Trophoblast cell (in vitro differentiated cells and primary cell): ENCODE results near the gene MORN1.

ENCODE experiments used
- DNase-seq, 2 donors: peaks; one replicate each; pipeline ENCODE4 v3.0.0-alpha.2; 2016
- H2AFZ ChIP-seq: 2 replicates; pipeline ENCODE4 v1.6.1; 2013; ENCODE audit warnings: low read length, moderate library complexity, mild to moderate bottlenecking; ENCODE audit not compliant: insufficient read depth, poor library complexity
- H2AK5ac ChIP-seq: 2 replicates; pipeline ENCODE4 v1.6.1; 2013; ENCODE audit warnings: mild to moderate bottlenecking, low read length
- H2BK120ac ChIP-seq: 2 replicates; pipeline ENCODE4 v1.6.1; 2013; ENCODE audit warnings: low read length, mild to moderate bottlenecking, moderate library complexity; ENCODE audit not compliant: insufficient read depth, poor library complexity
- H2BK12ac ChIP-seq: 2 replicates; pipeline ENCODE4 v1.6.1; 2013; ENCODE audit warnings: mild to moderate bottlenecking, low read length, moderate library complexity
- H2BK5ac ChIP-seq: 2 replicates; pipeline ENCODE4 v1.6.1; 2013; ENCODE audit warnings: low read length, low read depth, moderate library complexity, mild to moderate bottlenecking; ENCODE audit not compliant: poor library complexity
- H3K14ac ChIP-seq: 2 replicates; pipeline ENCODE4 v1.6.1; 2013; ENCODE audit warnings: mild to moderate bottlenecking, low read length
- H3K18ac ChIP-seq: 2 replicates; pipeline ENCODE4 v1.6.1; 2013; ENCODE audit warnings: mild to moderate bottlenecking, low read length
- H3K23ac ChIP-seq: 2 replicates; pipeline ENCODE4 v1.6.1; 2013; ENCODE audit warnings: low read length
- H3K27ac ChIP-seq: 2 replicates; pipeline ENCODE4 v1.5.1; 2013; ENCODE audit warnings: low read depth, mild to moderate bottlenecking, inconsistent platforms, low read length, moderate library complexity
- H3K27me3 ChIP-seq: 2 replicates; pipeline ENCODE4 v1.6.1; 2013; ENCODE audit warnings: inconsistent platforms, mild to moderate bottlenecking, low read length, moderate library complexity; ENCODE audit not compliant: insufficient read depth
- H3K36me3 ChIP-seq, 2 experiments: 1 replicate in 1 of 2; 2 replicates in 1 of 2; pipeline ENCODE4 v1.6.1; 2013; ENCODE audit warnings: low read length in 2 of 2, mild to moderate bottlenecking in 2 of 2, moderate library complexity in 1 of 2; ENCODE audit not compliant: insufficient read depth in 2 of 2, control insufficient read depth in 1 of 2
- H3K4ac ChIP-seq: 2 replicates; pipeline ENCODE4 v1.6.1; 2013; ENCODE audit warnings: low read depth, mild to moderate bottlenecking, low read length, moderate library complexity
- H3K4me1 ChIP-seq, 2 experiments: 1 replicate in 1 of 2; 2 replicates in 1 of 2; pipeline ENCODE4 v1.6.1; 2013; ENCODE audit warnings: low read length in 2 of 2, mild to moderate bottlenecking in 2 of 2, moderate library complexity in 1 of 2; ENCODE audit not compliant: insufficient read depth in 2 of 2, control insufficient read depth in 1 of 2
- H3K4me2 ChIP-seq: 2 replicates; pipeline ENCODE4 v1.6.1; 2013; ENCODE audit warnings: inconsistent platforms, mild to moderate bottlenecking, low read length, moderate library complexity
- H3K4me3 ChIP-seq: 2 replicates; pipeline ENCODE4 v1.5.1; 2013; ENCODE audit warnings: mild to moderate bottlenecking, low read depth, low read length, inconsistent platforms
- H3K79me1 ChIP-seq: one replicate; pipeline ENCODE4 v1.6.1; 2013; ENCODE audit warnings: low read length
- H3K79me2 ChIP-seq: 2 replicates; pipeline ENCODE4 v1.6.1; 2013; ENCODE audit warnings: low read length, mild to moderate bottlenecking; ENCODE audit not compliant: control insufficient read depth, insufficient read depth, poor library complexity
- H3K9ac ChIP-seq: 2 replicates; pipeline ENCODE4 v1.6.1; 2013; ENCODE audit warnings: mild to moderate bottlenecking, low read length
- H3K9me3 ChIP-seq: 2 replicates; pipeline ENCODE4 v1.6.1; 2013; ENCODE audit warnings: low read depth, mild to moderate bottlenecking, control low read depth, inconsistent platforms, low read length; ENCODE audit not compliant: insufficient read depth
- H4K12ac ChIP-seq: 2 replicates; pipeline ENCODE4 v1.6.1; 2013; ENCODE audit warnings: low read depth, mild to moderate bottlenecking, low read length, moderate library complexity
- H4K8ac ChIP-seq: 2 replicates; pipeline ENCODE4 v1.6.1; 2013; ENCODE audit warnings: low read depth, mild to moderate bottlenecking, low read length, moderate library complexity
- H4K91ac ChIP-seq: one replicate; pipeline ENCODE4 v1.6.1; 2013; ENCODE audit warnings: low read depth, mild to moderate bottlenecking, low read length, moderate library complexity
- WGBS: extraction: QIAGEN DNeasy Blood & Tissue Kit; methylation state at CpG from one replicate; pipeline ENCODE4 v1.1.7; 2013; ENCODE audit warnings: missing lambda C conversion rate; ENCODE audit not compliant: insufficient read length, insufficient coverage; ENCODE audit errors: extremely low coverage; 5-methylcytosine and 5-hydroxymethylcytosine counted together

MORN1 gene

DNA sequence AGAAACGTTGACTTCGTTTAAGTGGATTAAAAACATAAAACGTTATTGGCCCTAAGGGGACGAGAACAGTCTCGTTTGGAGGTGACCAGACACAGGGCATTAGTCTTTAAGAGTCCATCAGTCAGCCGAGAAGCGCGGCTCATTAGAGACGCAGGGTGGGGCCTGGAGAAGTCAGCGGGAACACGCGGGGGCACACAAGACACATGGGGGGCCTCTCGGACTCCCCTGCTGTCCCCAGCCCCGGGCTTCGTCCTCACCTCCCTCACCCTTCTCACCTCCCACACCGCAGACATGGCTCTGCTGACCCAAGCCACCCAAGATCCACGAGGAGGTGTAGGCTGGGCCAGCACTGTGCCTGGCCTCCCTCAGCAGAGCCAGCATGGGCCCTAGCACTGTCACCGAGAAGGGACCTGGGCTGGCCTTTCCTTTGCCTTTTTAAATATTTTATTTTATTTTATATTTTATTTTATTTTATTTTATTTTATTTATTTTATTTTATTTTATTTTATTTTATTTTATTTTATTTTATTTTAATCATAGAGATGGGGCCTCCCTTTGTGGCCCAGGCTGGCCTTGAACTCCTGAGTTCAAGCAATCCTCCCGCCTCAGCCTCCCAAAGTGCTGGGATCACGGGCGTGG lies 48.9 kb downstream of the MORN1 start:
- no peak overlapping the region for H4K12ac ChIP-seq
- no peaks in the 10 kb centered on the region for H3K79me2 ChIP-seq
- no peak overlapping the region for H4K91ac ChIP-seq
- DNase-seq = no peak
- peaks cover 5% of the 10 kb centered on the region for H3K9me3 ChIP-seq
- H3K36me3 ChIP-seq = no peaks in the 10 kb centered on the region
- no peak overlapping the region for H2BK120ac ChIP-seq
- H3K23ac ChIP-seq = no peak overlapping the region
- H3K14ac ChIP-seq = no peak overlapping the region
- H2AFZ ChIP-seq = no peak overlapping the region
- H3K4ac ChIP-seq = no peak overlapping the region
- no peak overlapping the region for H2BK5ac ChIP-seq
- no peaks in the 10 kb centered on the region for H3K4me1 ChIP-seq
- H3K9ac ChIP-seq = no peak overlapping the region
- WGBS = no CpG with 5 or more reads among the region's 21 CpGs
- no peak overlapping the region for H3K18ac ChIP-seq
- H2AK5ac ChIP-seq = no peak overlapping the region
- no peak overlapping the region for H2BK12ac ChIP-seq
- no peak overlapping the region for H3K4me3 ChIP-seq
- no peak overlapping the region for H3K4me2 ChIP-seq
- H3K79me1 ChIP-seq = no peaks in the 10 kb centered on the region
- H3K27me3 ChIP-seq = no peaks in the 10 kb centered on the region
- H4K8ac ChIP-seq = no peak overlapping the region
- no peak overlapping the region for H3K27ac ChIP-seq

DNA sequence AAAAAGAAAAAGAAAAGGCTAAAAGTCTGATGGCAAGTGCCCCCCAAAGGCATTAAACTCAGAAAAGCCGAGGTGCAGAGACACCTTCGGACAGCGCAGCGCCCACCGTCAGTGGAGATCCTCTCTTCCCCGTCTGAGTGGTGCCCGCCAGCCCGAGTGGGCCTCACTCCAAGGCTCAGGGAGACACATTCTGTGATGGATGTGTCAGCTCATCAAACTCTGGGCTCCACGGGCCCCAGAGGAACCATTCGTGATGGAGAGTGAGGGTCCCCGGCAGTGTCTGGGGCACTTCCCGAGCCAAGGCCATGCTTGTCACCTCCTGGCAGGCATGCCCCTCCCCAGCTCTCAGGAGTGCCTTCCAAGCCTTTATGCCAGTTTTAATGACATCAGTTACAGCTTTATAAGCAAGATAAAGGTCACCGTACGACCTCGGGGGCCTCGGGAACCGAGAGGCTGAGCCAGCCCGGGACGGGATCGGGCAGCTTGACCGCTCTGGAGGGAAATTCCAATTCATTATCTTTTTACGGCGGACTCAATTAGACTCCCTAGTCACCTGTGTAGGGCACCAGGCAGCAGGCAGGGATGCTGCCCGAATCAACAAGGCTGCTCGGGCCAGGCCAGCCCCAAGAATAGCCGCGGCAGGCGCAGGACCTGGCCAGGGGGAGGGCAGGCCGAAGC lies 49.5 kb downstream of the MORN1 start:
- H2BK120ac ChIP-seq = no peak overlapping the region

DNA sequence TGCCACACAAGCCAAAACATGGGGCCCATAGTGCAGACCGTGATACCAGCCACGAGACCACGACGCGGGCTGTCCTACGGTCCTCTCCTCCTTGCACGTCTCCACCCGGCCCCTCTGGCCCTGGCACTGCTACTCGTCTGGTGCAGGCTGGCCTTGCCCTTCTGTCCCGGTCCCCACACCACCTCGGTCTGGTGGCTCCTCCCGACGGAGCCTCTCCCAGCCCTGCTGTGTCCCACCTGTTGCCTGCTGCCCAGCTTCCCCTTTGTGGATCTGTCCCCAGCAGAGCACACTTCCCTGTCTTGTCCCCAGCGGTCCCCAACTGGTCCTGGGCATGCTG lies 50.5 kb downstream of the MORN1 start:
- no peaks in the 10 kb centered on the region for H3K36me3 ChIP-seq
- no peak overlapping the region for H3K9ac ChIP-seq
- no peak overlapping the region for H2BK12ac ChIP-seq
- DNase-seq = no peak
- H3K14ac ChIP-seq = no peak overlapping the region
- H2BK120ac ChIP-seq = no peak overlapping the region
- no peak overlapping the region for H4K91ac ChIP-seq
- no peak overlapping the region for H2AK5ac ChIP-seq
- no peak overlapping the region for H2BK5ac ChIP-seq
- no peak overlapping the region for H2AFZ ChIP-seq
- no peak overlapping the region for H3K4me2 ChIP-seq
- no peak overlapping the region for H3K23ac ChIP-seq
- no peak overlapping the region for H3K18ac ChIP-seq
- no peaks in the 10 kb centered on the region for H3K79me1 ChIP-seq
- no peak overlapping the region for H4K12ac ChIP-seq
- no peak overlapping the region for H3K4ac ChIP-seq
- no peaks in the 10 kb centered on the region for H3K27me3 ChIP-seq
- H3K4me1 ChIP-seq = no peaks in the 10 kb centered on the region
- no peaks in the 10 kb centered on the region for H3K79me2 ChIP-seq
- no peak overlapping the region for H4K8ac ChIP-seq
- no peak overlapping the region for H3K4me3 ChIP-seq
- WGBS = no CpG with 5 or more reads among the region's 14 CpGs
- H3K27ac ChIP-seq = no peak overlapping the region
- H3K9me3 ChIP-seq = peaks cover 5% of the 10 kb centered on the region

More for the DNA sequence above, 49.5 kb downstream of the MORN1 start:
- no peak overlapping the region for H4K8ac ChIP-seq
- H3K14ac ChIP-seq = no peak overlapping the region
- no peaks in the 10 kb centered on the region for H3K79me2 ChIP-seq
- H3K4me1 ChIP-seq = no peaks in the 10 kb centered on the region
- H3K27ac ChIP-seq = no peak overlapping the region
- H3K9ac ChIP-seq = no peak overlapping the region
- no peak overlapping the region for H4K91ac ChIP-seq
- H3K79me1 ChIP-seq = no peaks in the 10 kb centered on the region
- H3K23ac ChIP-seq = no peak overlapping the region
- H3K18ac ChIP-seq = no peak overlapping the region
- DNase-seq = no peak
- H2AK5ac ChIP-seq = no peak overlapping the region
- H3K36me3 ChIP-seq = no peaks in the 10 kb centered on the region
- H4K12ac ChIP-seq = no peak overlapping the region
- H3K4me2 ChIP-seq = no peak overlapping the region
- H2BK5ac ChIP-seq = no peak overlapping the region
- H2BK12ac ChIP-seq = no peak overlapping the region
- H3K4ac ChIP-seq = no peak overlapping the region
- WGBS = no CpG with 5 or more reads among the region's 29 CpGs
- H3K9me3 ChIP-seq = peaks cover 5% of the 10 kb centered on the region
- H3K4me3 ChIP-seq = no peak overlapping the region
- H3K27me3 ChIP-seq = no peaks in the 10 kb centered on the region
- no peak overlapping the region for H2AFZ ChIP-seq

DNA sequence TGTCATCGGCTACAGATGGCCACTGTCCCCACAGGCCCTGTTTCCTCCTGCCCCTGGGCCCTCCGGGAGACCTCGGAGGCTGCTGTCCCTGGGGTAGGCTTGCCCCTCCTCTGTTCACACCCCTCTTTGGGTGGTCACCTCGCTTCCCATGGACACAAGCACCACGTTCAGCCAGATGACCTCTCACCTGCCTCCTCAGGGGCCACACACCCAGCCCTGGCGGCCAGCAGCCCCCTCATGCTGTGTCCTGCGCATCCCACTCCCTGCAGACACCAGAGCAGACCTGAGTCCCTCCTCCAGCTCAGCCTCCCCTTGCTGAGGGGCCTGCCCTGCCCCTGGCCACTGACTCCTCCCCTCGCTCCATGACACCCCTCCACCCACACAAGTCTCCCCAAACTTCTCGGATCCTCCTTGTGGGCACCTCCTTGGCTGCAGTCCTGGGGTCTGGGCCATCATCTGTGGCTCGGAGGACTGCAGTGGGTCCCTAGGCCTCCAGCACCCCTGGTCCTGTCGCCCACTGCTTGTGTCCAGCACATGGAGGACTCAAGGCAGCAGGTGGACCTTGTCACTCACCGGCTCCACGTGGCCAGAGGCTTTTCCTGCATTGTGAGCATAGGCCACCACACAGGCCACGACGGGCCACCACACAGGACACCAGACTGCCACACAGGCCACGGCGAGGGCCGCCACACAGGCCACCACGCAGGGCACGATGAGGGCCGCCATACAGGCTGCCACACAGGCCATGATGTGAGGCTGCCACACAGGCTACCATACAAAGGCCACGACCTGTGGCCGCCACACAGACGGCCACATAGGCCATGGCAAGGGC lies 51.1 kb downstream of the MORN1 start:
- no peak overlapping the region for H3K23ac ChIP-seq
- H3K79me2 ChIP-seq = no peaks in the 10 kb centered on the region
- no peak overlapping the region for H2BK12ac ChIP-seq
- H2AK5ac ChIP-seq = no peak overlapping the region
- no peak overlapping the region for H3K9ac ChIP-seq
- H3K36me3 ChIP-seq = no peaks in the 10 kb centered on the region
- WGBS = no CpG with 5 or more reads among the region's 24 CpGs
- H3K4me1 ChIP-seq = no peaks in the 10 kb centered on the region
- H3K4ac ChIP-seq = no peak overlapping the region
- no peak overlapping the region for H3K27ac ChIP-seq
- H3K79me1 ChIP-seq = no peaks in the 10 kb centered on the region
- H3K27me3 ChIP-seq = no peaks in the 10 kb centered on the region
- no peak overlapping the region for H4K12ac ChIP-seq
- DNase-seq = no peak
- H4K91ac ChIP-seq = no peak overlapping the region
- no peak overlapping the region for H2BK120ac ChIP-seq
- no peak overlapping the region for H3K4me3 ChIP-seq
- no peak overlapping the region for H3K4me2 ChIP-seq
- H2AFZ ChIP-seq = no peak overlapping the region
- H3K18ac ChIP-seq = no peak overlapping the region
- no peak overlapping the region for H4K8ac ChIP-seq
- no peak overlapping the region for H2BK5ac ChIP-seq
- no peak overlapping the region for H3K14ac ChIP-seq
- H3K9me3 ChIP-seq = peaks cover 3% of the 10 kb centered on the region
